ENCODE measurements around the gene POU3F1.

POU3F1 gene

GRCh38 chr1:38046333-38046883 is at the start of gene POU3F1:
Gene POU3F1 (minus strand): TSS chr1:38046793. CDS start chr1:38046743, 50 bp downstream.
- no peak for DNase-seq

GRCh38 chr1:38095454-38095931 is 48.9 kb upstream of the POU3F1 start:
- no peak for DNase-seq

DNA sequence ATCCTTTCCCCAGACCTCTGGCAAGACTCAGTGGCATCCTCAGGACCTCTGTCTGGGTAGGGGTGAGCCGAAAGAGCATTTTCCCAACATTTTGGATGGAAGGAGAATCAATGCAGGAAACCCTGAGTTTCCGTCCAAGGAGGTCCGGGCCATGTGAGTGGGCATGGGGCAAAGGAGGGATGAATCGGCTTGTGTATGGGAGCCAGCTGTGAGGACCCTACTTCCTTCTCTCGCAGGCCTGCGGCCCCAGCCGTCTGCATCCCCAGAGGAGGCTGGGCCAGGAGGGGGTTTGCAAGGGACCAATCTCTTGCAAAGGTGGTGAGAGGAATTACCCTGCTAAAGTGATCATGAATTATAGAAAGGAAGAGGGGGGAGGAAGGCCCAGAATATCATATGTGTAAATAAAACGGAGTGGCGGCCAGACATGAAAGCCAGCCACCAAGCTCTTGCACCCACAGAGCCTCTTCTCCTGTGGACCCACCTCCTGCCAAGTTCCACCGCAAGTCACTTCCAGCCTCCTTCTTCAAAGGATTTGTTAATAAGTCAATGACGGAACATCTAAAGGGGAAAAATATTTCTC is 48.2 kb upstream of the POU3F1 start:
- DNase-seq, result no peak

- DNase-seq, result no peak
These were observed 47.3 kb upstream of the POU3F1 start for GRCh38 chr1:38093569-38094520.

GRCh38 chr1:38092256-38092655 is 45.7 kb upstream of the POU3F1 start:
- no peak for DNase-seq

GRCh38 chr1:38090796-38091195 is 44.2 kb upstream of the POU3F1 start:
- DNase-seq, result no peak

DNA sequence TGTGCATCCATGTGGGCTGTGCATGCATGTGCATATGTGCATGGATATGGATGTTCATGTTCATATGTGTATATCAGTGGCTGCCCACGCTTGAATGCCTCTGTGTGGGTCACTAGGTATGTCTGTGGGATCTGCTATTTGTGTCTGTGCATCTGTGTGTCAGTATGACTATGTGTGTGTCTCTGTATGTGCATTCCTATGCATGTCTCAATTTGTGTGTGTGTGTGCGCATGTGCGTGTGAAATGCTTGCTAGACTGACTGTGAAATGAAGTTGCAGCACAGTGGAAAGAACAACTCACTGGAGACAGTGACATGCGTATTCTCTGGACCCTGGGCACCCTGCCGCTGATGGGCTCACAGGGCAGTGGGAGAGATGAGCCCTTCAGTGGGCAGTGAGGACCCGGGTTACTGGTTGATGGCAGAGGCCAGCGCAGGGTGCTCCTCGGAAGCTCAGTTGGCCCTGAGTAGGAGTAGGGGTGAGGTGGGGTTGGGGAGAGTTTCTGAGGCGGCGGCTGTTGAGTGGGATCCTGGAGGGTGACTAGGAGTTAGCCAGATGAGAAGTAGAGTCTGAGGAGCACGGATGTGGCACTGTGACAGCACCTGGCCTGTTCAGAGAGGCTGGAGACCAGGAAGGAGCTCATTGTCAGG is 43.2 kb upstream of the POU3F1 start:
- no peak for DNase-seq

- DNase-seq, result no peak
These were observed 42.2 kb upstream of the POU3F1 start for GRCh38 chr1:38088791-38089190.

GRCh38 chr1:38088366-38088765 is 41.8 kb upstream of the POU3F1 start:
- DNase-seq, result no peak

- DNase-seq, result no peak
These were observed 41.1 kb upstream of the POU3F1 start for GRCh38 chr1:38087676-38088075.

DNA sequence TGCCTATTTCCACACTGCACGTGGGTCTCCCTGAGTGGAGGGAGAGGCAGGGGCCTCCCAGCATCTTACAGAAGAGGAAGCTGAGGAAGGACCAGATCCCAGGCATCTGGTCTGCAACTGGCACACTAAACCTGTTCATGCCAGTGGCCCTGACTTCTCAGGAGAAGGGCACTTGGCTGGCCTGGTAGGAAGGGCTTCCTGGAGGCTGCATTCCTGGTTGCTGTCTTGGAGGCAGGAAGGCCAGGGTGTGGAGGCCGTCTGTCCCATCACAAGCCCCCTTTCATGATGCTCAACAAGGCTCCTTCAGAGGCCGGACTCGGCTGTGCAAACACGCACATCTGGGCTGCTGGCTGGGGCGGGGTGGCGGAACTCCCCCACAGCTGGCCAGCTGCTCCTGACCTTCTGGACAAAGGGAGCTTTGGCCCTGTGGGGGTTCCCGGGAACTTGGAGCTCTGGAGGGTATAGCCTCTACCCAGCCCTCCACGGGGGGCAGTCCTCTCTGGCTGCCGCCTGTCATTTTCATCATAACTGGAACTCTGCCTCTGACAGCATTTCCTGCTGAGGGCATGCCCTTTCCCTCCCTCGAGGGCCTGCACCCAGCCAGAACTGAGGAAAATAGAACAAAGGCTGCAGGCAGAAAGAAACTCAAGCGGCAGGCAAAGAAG is 39.2 kb upstream of the POU3F1 start:
- no peak for DNase-seq

DNA sequence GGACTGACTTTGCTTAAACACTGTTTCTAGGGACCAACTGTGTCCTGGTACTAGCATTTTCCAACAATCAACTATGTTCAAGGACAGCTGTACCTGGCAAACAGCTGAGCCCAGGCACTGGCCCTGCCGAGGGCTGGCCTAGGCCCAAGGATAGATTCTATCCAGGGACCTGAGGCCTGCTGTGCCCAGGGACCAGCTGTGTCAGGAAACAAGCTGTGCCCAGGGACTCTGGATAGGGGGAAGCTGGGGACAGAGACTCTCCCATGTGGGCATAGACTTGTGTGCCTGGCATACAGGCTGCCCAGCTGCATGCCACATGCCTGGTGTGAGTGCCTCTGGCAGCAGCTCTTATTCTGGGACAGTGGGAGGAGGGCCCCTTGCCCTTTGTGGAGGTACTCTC is 38.1 kb upstream of the POU3F1 start:
- DNase-seq, result no peak

DNA sequence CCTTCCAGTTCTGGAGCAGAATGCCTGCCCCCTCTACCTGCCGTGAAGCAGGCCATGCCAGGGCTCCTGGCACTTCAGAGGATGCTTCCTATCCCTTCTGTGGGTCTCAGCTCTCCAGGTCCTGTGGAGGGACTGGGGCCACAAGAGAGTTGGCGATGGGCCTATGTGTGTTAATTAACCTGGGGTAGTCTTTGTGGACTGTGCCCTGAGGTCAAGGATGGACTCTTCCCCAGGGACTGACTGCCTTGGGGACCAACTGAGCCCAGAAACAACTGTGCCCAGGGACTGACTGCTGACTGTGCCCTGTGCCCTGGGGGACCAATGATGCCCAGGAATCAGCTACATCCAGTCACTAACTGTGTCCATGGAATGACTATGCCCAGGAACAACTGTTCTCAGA is 37.5 kb upstream of the POU3F1 start:
- no peak for DNase-seq

GRCh38 chr1:38083541-38083940 is 36.9 kb upstream of the POU3F1 start:
- no peak for DNase-seq

DNA sequence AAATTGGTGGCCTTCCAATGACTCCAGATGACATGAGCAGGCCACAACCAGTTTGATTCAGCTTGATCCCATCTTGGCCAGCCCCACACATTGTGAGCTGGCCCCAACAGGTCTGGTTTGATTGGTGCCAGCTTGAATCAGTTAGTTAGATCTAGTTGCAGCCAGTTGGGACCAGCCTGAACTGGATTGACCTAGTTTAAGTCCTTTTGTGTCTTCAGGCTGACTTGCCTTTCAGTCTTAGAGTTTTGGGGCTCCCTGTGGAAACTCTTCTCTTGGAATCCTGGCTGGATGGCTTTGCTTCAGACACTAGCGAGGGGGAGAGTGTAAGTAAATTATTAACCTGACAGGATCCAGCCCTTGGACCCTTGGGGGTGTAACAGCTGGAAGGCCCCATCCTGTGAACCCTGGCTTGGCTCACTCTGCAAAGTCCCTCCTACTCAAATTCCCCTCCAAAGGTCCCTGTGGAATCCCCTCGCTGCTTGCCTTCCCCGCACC is 36.2 kb upstream of the POU3F1 start:
- DNase-seq, result no peak

- DNase-seq, result no peak
These were observed 32.4 kb upstream of the POU3F1 start for GRCh38 chr1:38079019-38079418.

GRCh38 chr1:38077523-38078147 is 31.0 kb upstream of the POU3F1 start:
- no peak for DNase-seq

DNA sequence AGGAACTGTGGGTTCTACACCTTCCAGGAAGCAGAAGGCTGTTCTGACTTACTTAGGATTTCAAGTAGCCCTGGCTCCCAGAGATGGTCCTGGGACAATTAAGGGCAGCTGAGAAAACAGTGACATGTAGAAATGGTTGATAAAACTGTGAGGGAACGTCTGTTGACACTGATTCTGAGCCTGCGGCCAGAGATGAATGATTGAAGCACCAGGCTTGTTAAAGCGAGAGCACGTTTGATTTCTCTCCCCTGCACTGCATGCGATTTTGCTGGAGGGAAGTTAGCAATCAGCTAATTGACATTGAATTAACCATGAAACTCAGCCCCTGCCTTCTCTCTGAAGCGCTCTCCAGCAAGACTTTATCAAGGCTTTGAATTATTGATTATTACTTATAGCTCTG is 29.9 kb upstream of the POU3F1 start:
- no peak for DNase-seq

DNA sequence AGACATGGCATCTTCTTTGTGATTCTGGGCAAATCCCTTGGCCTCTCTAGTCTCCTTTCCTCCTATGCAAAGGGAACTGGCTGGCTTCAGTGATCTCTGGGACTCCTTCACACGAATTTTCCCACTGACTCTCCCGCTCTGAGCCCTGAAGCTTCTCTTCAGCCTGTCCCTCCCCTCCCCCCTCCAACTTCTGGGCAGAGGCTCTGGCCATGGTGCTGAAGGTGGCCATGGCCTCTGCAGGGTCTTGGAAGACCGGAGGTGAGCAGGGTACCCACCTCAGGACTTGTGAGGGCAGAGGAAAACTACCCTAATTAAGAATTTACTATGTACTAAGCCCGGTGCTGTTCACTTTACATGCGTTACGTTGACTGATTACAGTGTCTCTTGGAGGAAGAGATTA is 29.4 kb upstream of the POU3F1 start:
- DNase-seq, result no peak

DNA sequence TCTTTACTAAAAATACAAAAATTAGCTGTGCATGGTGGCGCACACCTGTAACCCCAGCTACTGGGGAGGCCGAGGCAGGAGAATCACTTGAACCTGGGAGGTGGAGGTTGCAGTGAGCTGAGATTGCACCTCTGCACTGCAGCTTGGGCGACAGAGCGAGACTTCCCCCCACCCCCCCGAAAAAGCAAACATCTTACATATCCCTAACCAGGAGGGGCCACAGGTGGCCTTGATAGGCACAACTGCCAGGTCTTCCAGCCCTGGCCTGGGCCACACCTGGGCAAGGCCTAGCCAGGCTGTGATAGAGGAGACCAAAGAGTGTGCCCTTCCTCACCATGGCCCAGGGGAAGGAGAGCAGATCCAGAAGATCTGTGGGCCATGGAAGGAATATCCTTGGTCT is 28.6 kb upstream of the POU3F1 start:
- no peak for DNase-seq

- no peak for DNase-seq
These were observed 27.7 kb upstream of the POU3F1 start for GRCh38 chr1:38074302-38074677.
